ENCODE results near the gene EIF4B.
"Not testable (repeated sequence)": the region's sequence is repeated elsewhere in the genome, so short reads cannot be mapped to it uniquely, and the experiment has no call there.

Gene EIF4B

DNA sequence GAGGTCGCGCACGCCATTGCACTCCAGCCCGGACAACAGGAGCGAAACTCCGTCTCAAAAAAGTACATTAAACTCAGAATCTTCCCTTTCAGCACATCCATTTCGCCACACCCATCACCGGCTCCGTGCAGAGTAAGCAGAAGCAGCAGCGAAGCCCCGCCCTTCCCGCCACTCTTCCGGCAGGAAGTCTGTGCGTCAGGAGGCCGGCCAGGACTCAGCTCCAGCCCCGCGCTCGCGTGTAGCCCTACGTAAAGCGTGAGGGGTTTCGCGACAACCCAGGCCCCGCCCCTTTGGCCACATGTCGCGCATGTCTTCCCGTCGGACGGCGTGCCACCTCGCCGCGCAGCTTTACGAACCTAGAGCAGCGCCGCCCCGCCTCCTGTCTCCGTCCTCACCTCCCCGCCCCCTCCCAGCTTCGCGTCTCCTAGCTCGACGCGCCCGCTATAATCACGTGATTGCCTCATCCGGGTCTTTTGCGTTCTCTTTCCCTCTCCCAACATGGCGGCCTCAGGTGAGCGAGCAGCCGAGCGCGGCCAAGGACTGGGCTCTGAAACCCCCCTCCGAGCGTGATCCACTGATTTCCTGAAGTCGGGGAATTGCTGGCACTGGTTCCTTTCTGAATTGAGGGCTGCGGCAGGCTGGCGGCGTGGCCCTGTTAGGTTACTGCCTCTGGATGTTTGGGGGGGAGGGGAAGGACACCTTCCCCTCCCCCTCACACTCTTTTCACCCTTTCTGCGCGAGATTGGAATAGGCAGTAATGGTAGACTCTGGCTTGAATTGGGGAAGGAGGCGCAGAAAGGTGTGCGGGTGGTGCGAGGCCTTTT is at the start of gene EIF4B:
Gene EIF4B (plus strand): TSS at position 471 of the 824 bp plus-strand sequence. CDS start 28 bp downstream, at position 499.
- peak; percentile 99 for DNase-seq

GRCh38 chr12:52956987-52957386 is 49.3 kb upstream of the EIF4B start:
- DNase-seq, result no peak

GRCh38 chr12:52964556-52965336 is 41.5 kb upstream of the EIF4B start:
- DNase-seq, result no peak

GRCh38 chr12:52965337-52965731 is 40.9 kb upstream of the EIF4B start:
- DNase-seq, result no peak

- DNase-seq, result no peak
Observed at GRCh38 chr12:52969166-52969795, 37.0 kb upstream of the EIF4B start.

DNA sequence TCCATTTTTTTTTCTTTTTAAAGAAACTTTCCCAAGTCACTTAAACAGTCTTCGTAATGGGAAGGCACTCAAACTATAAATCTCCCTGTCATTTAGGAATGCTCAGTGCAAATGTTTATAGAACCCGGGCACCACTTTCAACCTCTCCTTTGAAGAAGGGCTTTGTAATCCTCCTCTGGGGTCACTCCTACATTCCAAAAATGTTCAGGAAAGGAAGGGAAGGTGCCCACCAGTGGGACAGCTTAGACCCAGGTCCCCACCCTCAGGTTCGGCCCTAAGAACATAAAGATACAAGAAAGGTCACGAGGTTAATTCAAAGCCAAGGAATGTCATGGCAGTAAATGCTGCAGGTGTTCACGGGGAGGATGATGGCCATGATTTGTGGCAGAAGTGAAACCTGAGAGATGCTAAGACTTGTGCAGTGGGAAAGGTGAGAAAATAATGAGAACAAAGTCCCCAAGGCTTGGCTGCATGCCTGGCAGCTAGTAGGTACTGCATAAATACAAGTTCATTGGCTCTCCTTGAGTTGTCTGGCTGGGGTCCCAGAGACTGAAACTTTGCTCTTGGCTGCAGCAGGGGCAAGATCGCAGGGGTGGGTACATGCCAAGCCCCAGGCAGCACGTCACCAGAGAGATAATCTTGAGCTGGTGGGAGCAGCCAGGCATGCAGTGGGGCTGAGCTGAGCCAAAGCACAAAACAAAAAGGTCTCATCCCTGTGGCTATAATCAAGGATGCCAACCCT is 36.3 kb upstream of the EIF4B start:
- no peak for DNase-seq

DNA sequence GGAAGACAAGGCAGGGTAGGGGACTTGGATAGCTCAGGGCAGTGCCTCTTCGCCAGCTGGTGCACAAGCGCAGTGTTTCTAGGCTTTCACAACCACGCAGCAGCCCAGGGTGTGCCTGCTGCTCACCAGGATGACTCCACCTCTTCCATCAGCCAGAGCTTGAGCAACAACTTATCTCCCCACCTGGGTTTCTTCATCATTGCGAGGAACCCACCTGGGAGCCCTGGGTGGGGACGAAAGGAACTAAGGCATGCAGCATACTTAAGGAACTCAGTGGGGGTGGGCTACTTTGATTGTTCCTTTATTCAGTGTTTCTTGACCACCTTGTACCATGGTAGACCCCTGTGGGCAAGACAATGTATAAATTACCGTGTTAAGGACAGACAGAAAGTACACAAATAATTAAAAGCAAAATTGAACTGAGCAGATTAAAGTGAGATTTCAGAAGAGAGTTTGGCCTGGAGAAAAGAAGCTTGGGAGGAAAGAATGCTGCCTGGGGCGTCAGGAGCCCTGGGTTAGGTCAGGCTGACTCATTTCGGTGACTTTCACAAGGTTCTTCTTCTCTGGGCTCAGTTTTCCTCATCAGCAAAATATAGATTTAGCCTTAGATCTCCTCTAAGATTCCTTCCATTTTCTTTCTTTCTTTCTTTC is 34.5 kb upstream of the EIF4B start:
- DNase-seq, result no peak

GRCh38 chr12:52975204-52975603 is 31.1 kb upstream of the EIF4B start:
- DNase-seq, result no peak

- no peak for DNase-seq
Observed at GRCh38 chr12:52975820-52976573, 30.3 kb upstream of the EIF4B start.

GRCh38 chr12:52976574-52977071 is 29.6 kb upstream of the EIF4B start:
- DNase-seq, result no peak

DNA sequence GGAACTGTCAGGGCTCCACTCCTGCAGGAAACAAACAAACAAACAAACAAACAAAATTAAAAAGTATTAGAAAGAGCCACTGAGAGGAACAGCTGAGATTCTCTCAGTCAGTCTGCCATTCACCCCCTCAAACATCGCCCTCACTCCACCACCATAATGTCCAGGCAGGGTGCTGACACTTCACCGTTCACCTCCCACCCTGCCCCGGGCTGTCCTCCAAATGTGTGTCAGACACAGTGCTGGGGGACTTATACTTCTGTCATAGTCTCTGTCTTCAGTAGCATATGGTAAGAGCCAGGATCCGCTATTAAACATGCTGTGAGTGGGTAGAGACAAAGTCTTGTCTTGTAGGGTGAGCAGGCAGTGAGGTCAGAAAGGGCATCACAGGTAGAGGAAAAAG is 29.1 kb upstream of the EIF4B start:
- DNase-seq, result no peak

- no peak for DNase-seq
Observed at GRCh38 chr12:52980096-52980649, 26.1 kb upstream of the EIF4B start.

- peak; percentile 86 to 93 for DNase-seq
Observed at GRCh38 chr12:52980650-52981423, 25.4 kb upstream of the EIF4B start.

- peak in 1 of 2 experiments; percentile 11 for DNase-seq
Observed at GRCh38 chr12:52984136-52984535, 22.1 kb upstream of the EIF4B start.

DNA sequence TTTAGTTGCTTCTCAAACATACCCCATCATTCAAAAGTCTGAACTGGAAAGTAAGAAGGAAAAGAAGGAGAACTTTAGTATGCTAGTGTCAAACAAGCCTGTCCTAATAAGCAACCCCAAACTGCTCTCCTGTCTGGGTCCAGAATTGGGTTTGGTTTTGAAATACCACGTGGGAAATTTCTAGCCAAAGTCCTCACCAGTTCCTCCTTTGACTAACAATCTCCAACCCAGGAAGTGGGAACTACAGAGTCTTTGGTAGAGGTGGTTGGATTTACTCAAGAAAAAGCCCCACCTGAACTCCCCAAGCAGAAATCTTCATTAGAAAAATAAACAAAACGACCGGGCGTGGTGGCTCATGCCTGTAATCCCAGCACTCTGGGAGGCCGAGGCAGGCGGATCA is 17.4 kb upstream of the EIF4B start:
- no peak for DNase-seq

DNA sequence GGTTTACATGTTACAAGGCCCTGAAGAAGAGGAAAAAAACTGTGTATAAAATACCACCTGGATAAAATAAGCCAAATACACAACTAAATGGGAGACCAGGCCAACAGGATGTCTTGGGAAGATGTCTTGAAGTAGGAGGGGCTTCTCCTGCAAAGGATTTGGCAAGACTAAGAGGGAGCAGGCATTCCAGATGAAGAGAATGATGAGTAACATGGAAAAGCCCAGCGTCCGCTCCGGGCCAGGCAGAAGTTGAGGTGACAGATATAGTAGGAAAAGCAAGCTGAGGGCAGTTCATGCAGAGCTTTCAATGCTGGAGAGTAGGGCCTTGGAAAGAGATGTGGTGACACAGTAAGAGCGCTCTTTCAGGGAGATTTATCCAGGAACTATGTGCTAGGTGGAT is 16.1 kb upstream of the EIF4B start:
- DNase-seq, result no peak

DNA sequence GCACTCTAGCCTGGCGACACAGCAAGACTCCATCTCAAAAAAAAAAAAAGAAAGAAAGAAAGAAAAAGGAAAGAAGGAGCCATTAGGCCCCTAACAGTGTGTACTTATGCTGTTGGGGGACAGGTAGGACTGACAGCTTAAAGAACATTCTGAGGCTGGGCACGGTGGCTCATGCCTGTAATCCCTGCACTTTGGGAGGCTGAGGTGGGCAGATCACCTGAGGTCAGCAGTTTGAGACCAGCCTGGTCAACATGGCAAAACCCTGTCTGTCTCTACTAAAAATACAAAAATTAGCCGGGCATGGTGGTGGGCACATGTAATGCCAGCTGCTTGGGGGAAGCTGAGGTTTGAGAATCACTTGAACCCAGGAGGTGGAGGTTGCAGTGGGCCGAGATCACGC is 14.0 kb upstream of the EIF4B start:
- DNase-seq, result not testable (repeated sequence)

GRCh38 chr12:52992699-52993557 is 13.3 kb upstream of the EIF4B start:
- peak in 1 of 2 experiments; percentile 11 for DNase-seq

- DNase-seq, result no peak
Observed at GRCh38 chr12:52993558-52993869, 12.7 kb upstream of the EIF4B start.
